H9 (cell line): ENCODE results near the gene LIN7A. TPM values are rescaled to one million over a fixed set of nuclear protein-coding genes. Genes with fewer than 3 reads are reported as not detected.

Experiments
- DNase-seq: peaks from one replicate; pipeline ENCODE4 v3.0.0-alpha.2; 2017
- H2AFZ ChIP-seq: one replicate; pipeline ENCODE4 v1.6.1; 2013; ENCODE audit warnings: mild to moderate bottlenecking, low read length, control low read depth, moderate library complexity
- H2AK5ac ChIP-seq: 2 replicates; pipeline ENCODE4 v1.6.1; 2013; ENCODE audit warnings: low read length, control low read depth, mixed read lengths; ENCODE audit not compliant: insufficient read length
- H2BK120ac ChIP-seq: one replicate; pipeline ENCODE4 v1.6.1; 2013; ENCODE audit warnings: low read depth, mild to moderate bottlenecking, low read length, control low read depth, inconsistent platforms; ENCODE audit not compliant: poor library complexity, severe bottlenecking
- H2BK12ac ChIP-seq: 2 replicates; pipeline ENCODE4 v1.6.1; 2013; ENCODE audit warnings: low read length, control low read depth, mixed read lengths, low read depth; ENCODE audit not compliant: insufficient read length
- H2BK15ac ChIP-seq: 2 replicates; pipeline ENCODE4 v1.6.1; 2013; ENCODE audit warnings: low read depth, low read length, control low read depth
- H2BK20ac ChIP-seq: one replicate; pipeline ENCODE4 v1.6.1; 2013; ENCODE audit warnings: low read depth, mild to moderate bottlenecking, low read length, control low read depth, inconsistent platforms; ENCODE audit not compliant: poor library complexity, severe bottlenecking
- H2BK5ac ChIP-seq: 2 replicates; pipeline ENCODE4 v1.6.1; 2013; ENCODE audit warnings: low read length, control low read depth, mixed read lengths; ENCODE audit not compliant: insufficient read length
- H3K14ac ChIP-seq: 2 replicates; pipeline ENCODE4 v1.6.1; 2013; ENCODE audit warnings: low read length, control low read depth; ENCODE audit not compliant: insufficient read depth
- H3K18ac ChIP-seq: 2 replicates; pipeline ENCODE4 v1.6.1; 2013; ENCODE audit warnings: low read depth, mild to moderate bottlenecking, mixed read lengths, low read length, control low read depth; ENCODE audit not compliant: insufficient read length
- H3K23ac ChIP-seq: 2 replicates; pipeline ENCODE4 v1.6.1; 2013; ENCODE audit warnings: low read length, control low read depth, mixed read lengths, low read depth; ENCODE audit not compliant: insufficient read length
- H3K23me2 ChIP-seq: 2 replicates; pipeline ENCODE4 v1.6.1; 2013; ENCODE audit warnings: low read depth, mild to moderate bottlenecking, mixed read lengths, low read length, control low read depth; ENCODE audit not compliant: insufficient read length, poor library complexity, severe bottlenecking
- H3K27ac ChIP-seq: 2 replicates; pipeline ENCODE4 v1.5.1; 2013; ENCODE audit warnings: low read length, control low read depth, mixed read lengths, low read depth; ENCODE audit not compliant: insufficient read length
- H3K27me3 ChIP-seq: 2 replicates; pipeline ENCODE4 v1.6.1; 2013; ENCODE audit warnings: low read length, control low read depth, inconsistent platforms; ENCODE audit not compliant: insufficient read depth
- H3K4ac ChIP-seq: 2 replicates; pipeline ENCODE4 v1.6.1; 2013; ENCODE audit warnings: low read depth, mild to moderate bottlenecking, control low read depth, inconsistent platforms, low read length, moderate library complexity
- H3K4me1 ChIP-seq: 2 replicates; pipeline ENCODE4 v1.6.1; 2013; ENCODE audit warnings: low read length, control low read depth, inconsistent platforms; ENCODE audit not compliant: insufficient read depth
- H3K4me2 ChIP-seq: 2 replicates; pipeline ENCODE4 v1.6.1; 2013; ENCODE audit warnings: low read length, control low read depth, mixed read lengths; ENCODE audit not compliant: insufficient read length, insufficient read depth
- H3K56ac ChIP-seq: 2 replicates; pipeline ENCODE4 v1.6.1; 2013; ENCODE audit warnings: low read depth, mild to moderate bottlenecking, mixed read lengths, low read length, control low read depth; ENCODE audit not compliant: insufficient read length
- H3K79me1 ChIP-seq: 2 replicates; pipeline ENCODE4 v1.6.1; 2013; ENCODE audit warnings: low read depth, mild to moderate bottlenecking, moderate library complexity, low read length, control low read depth, inconsistent platforms; ENCODE audit not compliant: insufficient read depth, poor library complexity, severe bottlenecking
- H3K79me2 ChIP-seq: 2 replicates; pipeline ENCODE4 v1.6.1; 2013; ENCODE audit warnings: low read length, control low read depth, inconsistent platforms; ENCODE audit not compliant: insufficient read depth
- H3K9ac ChIP-seq: 2 replicates; pipeline ENCODE4 v1.6.1; 2013; ENCODE audit warnings: low read length, control low read depth, mixed read lengths; ENCODE audit not compliant: insufficient read length; ENCODE audit errors: extremely low read depth
- H3K9me3 ChIP-seq: one replicate; pipeline ENCODE4 v1.6.1; 2013; ENCODE audit warnings: low read depth, low read length, inconsistent platforms; ENCODE audit not compliant: control insufficient read depth
- H3T11ph ChIP-seq: one replicate; pipeline ENCODE4 v1.6.1; 2013; ENCODE audit warnings: mild to moderate bottlenecking, low read length, control low read depth, inconsistent platforms
- H4K20me1 ChIP-seq: one replicate; pipeline ENCODE4 v1.6.1; 2013; ENCODE audit not compliant: control insufficient read depth, insufficient read length, insufficient read depth
- H4K5ac ChIP-seq: 2 replicates; pipeline ENCODE4 v1.6.1; 2013; ENCODE audit warnings: low read depth, mild to moderate bottlenecking, mixed read lengths, low read length, control low read depth; ENCODE audit not compliant: insufficient read length
- H4K8ac ChIP-seq: replicated peaks from 2 replicates; pipeline ENCODE4 v1.6.1; 2013; ENCODE audit warnings: low read length, control low read depth, mixed read lengths, low read depth; ENCODE audit not compliant: insufficient read length
- H4K91ac ChIP-seq: 2 replicates; pipeline ENCODE4 v1.6.1; 2013; ENCODE audit warnings: low read depth, mild to moderate bottlenecking, moderate library complexity, mixed read lengths, low read length, control low read depth; ENCODE audit not compliant: insufficient read length
- H3K27ac Mint-ChIP-seq, 3 experiments: 2 replicates in 2 of 3; 3 replicates in 1 of 3; pipeline ENCODE4 v1.8.0; 2020 to 2021; ENCODE audit warnings: mixed read lengths in 3 of 3, mild to moderate bottlenecking in 1 of 3, moderate library complexity in 1 of 3
- H3K27me3 Mint-ChIP-seq: 2 replicates; pipeline ENCODE4 v1.8.0; 2021; ENCODE audit warnings: low read depth, mild to moderate bottlenecking, moderate library complexity, mixed read lengths
- H3K36me3 Mint-ChIP-seq, 3 experiments: 2 replicates in 2 of 3; 3 replicates in 1 of 3; pipeline ENCODE4 v1.8.0; 2020 to 2021; ENCODE audit warnings: low read depth in 3 of 3, mixed read lengths in 3 of 3; ENCODE audit not compliant: insufficient read depth in 1 of 3
- H3K4me1 Mint-ChIP-seq, 2 experiments: 2 replicates each; pipeline ENCODE4 v1.8.0; 2020; ENCODE audit warnings: mixed read lengths in 2 of 2
- H3K4me3 Mint-ChIP-seq, 2 experiments: 2 replicates in 1 of 2; 3 replicates in 1 of 2; pipeline ENCODE4 v1.8.0; 2020 to 2021; ENCODE audit warnings: mild to moderate bottlenecking in 2 of 2, mixed read lengths in 2 of 2, moderate library complexity in 1 of 2
- H3K9me3 Mint-ChIP-seq, 2 experiments: 2 replicates in 1 of 2; 3 replicates in 1 of 2; pipeline ENCODE4 v1.8.0; 2020; ENCODE audit warnings: mild to moderate bottlenecking in 2 of 2, mixed read lengths in 2 of 2, moderate library complexity in 1 of 2
- WGBS: extraction: QIAGEN DNeasy Blood & Tissue Kit; methylation state at CpG from one replicate; pipeline ENCODE4 v1.1.7; 2013; ENCODE audit warnings: missing lambda C conversion rate, low lambda C conversion rate, mixed read lengths; ENCODE audit not compliant: insufficient read length; ENCODE audit errors: extremely low coverage; 5-methylcytosine and 5-hydroxymethylcytosine counted together
- total RNA-seq: library from RNA; stranded (reverse); gene quantifications from 2 replicates; pipeline ENCODE4 v1.2.1, GENCODE V29; 2021
- TF ChIP-seq, protein P1 (sequence below): fragments of 200-600 bp; sonication (generic); conservative IDR thresholded peaks from 3 replicates; pipeline ENCODE4 v1.8.0; 2021; ENCODE audit warnings: antibody characterized with exemption, mild to moderate bottlenecking

The LIN7A gene
- total RNA-seq, 1 experiment from 2014 or later: 18.3 TPM

DNA sequence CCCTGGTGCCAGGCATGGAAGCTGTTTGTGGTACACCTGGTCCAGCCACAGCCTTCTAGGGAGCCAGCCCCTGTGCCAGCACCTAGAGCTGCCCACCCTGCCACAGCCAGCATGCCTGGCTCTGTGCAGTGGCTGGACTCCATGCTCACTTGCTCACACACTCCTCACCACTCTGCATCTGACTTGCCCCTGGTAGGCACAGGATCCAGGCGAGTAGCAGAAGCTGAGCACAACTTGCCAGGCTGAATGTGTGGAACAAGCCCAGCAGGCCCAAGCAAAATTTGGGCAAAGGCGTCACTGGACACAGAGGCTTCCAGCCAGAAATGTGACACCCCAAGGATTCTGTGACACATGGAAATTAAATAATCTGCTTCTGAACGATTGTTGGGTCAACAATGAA, 114.3 kb downstream of the LIN7A start:
- H3K4ac ChIP-seq: no peak overlapping the region
- H3K27ac Mint-ChIP-seq: no peak overlapping the region
- no peaks in the 10 kb centered on the region for H3K23me2 ChIP-seq
- H4K5ac ChIP-seq: no peak overlapping the region
- no peak overlapping the region for H3K9ac ChIP-seq
- no peak overlapping the region for H3K4me2 ChIP-seq
- H2BK15ac ChIP-seq: no peak overlapping the region
- H3K18ac ChIP-seq: no peak overlapping the region
- H3K27me3 Mint-ChIP-seq: no peaks in the 10 kb centered on the region
- H3T11ph ChIP-seq: no peak overlapping the region
- no peaks in the 10 kb centered on the region for H3K9me3 Mint-ChIP-seq
- H3K79me2 ChIP-seq: no peaks in the 10 kb centered on the region
- H3K79me1 ChIP-seq: no peaks in the 10 kb centered on the region
- H2BK20ac ChIP-seq: no peak overlapping the region
- no peak overlapping the region for H3K23ac ChIP-seq
- no CpG with 5 or more reads among the region's 3 CpGs for WGBS
- no peak overlapping the region for H2AFZ ChIP-seq
- no peaks in the 10 kb centered on the region for H3K9me3 ChIP-seq
- H3K4me1 ChIP-seq: peaks cover 6% of the 10 kb centered on the region
- H3K56ac ChIP-seq: no peak overlapping the region
- no peak overlapping the region for H2BK5ac ChIP-seq
- no peak overlapping the region for H3K27ac ChIP-seq
- H4K20me1 ChIP-seq: no peaks in the 10 kb centered on the region
- no peak overlapping the region for H2AK5ac ChIP-seq
- H2BK120ac ChIP-seq: no peak overlapping the region
- H3K36me3 Mint-ChIP-seq: peaks cover 0 to 26% (median 9%) of the 10 kb centered on the region in 3 experiments; a peak in 5 of 7 replicates
- H4K91ac ChIP-seq: peak overlapping the region; percentile 41
- H3K4me1 Mint-ChIP-seq: peaks cover 22 to 26% of the 10 kb centered on the region in 2 experiments
- H4K8ac ChIP-seq: no peak overlapping the region
- no peak overlapping the region for H2BK12ac ChIP-seq
- no peak for DNase-seq
- no peak overlapping the region; the same call in 1 of the 2 replicates for H3K14ac ChIP-seq
- H3K4me3 Mint-ChIP-seq: no peak overlapping the region
- TF ChIP-seq, protein P1, sequence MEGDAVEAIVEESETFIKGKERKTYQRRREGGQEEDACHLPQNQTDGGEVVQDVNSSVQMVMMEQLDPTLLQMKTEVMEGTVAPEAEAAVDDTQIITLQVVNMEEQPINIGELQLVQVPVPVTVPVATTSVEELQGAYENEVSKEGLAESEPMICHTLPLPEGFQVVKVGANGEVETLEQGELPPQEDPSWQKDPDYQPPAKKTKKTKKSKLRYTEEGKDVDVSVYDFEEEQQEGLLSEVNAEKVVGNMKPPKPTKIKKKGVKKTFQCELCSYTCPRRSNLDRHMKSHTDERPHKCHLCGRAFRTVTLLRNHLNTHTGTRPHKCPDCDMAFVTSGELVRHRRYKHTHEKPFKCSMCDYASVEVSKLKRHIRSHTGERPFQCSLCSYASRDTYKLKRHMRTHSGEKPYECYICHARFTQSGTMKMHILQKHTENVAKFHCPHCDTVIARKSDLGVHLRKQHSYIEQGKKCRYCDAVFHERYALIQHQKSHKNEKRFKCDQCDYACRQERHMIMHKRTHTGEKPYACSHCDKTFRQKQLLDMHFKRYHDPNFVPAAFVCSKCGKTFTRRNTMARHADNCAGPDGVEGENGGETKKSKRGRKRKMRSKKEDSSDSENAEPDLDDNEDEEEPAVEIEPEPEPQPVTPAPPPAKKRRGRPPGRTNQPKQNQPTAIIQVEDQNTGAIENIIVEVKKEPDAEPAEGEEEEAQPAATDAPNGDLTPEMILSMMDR: no peak
- H3K27me3 ChIP-seq: no peaks in the 10 kb centered on the region
